NCI-H2107 treated with DMSO at 0.1 percent for 48 hours (cell line): ENCODE measurements around the gene ESR2.
"Not testable (repeated sequence)": the region's sequence is repeated elsewhere in the genome, so short reads cannot be mapped to it uniquely, and the experiment has no call there.

ENCODE experiments used
- DNase-seq: peaks from one replicate; lab custom pipeline; 2025; ENCODE audit not compliant: unreplicated experiment; lab: John Stamatoyannopoulos, UW

The ESR2 gene

DNA sequence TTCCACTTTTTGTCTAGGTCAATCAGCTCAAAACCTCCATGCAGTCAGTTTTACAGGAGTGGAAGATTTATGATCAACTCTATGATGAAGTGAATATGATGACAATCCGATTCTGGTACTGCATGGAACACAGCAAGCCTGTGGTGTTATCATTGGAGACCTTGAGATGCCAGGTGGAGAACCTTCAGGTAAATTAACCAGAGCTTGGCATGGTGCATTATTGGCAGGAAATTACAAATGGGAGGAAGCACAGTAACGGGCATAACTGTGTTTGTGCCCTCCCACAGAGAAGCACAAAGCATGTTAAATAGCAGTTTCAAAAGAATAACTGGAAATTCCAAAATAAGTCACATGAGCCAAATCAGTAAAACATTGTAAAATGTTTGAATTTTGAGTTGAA lies 135.6 kb downstream of the ESR2 start:
- no peak for DNase-seq

DNA sequence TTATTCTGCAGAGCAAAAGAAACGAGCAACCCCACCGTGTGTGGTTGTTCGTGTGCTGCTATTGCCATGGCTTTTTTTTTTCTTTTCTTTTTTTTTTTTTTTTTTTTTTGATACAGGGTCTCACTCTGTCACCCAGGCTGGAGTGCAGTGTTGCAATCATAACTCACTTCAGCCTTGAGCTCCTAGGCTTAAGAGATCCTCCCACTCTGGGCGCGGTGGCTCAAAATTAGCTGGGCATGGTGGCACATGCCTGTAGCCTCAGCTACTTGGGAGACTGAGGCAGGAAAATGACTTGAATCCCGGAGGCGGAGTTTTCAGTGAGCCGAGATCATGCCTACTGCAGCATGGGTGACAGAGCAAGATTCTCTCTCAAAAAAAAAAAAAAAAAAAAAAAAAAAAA lies 144.2 kb downstream of the ESR2 start:
- no peak for DNase-seq

DNA sequence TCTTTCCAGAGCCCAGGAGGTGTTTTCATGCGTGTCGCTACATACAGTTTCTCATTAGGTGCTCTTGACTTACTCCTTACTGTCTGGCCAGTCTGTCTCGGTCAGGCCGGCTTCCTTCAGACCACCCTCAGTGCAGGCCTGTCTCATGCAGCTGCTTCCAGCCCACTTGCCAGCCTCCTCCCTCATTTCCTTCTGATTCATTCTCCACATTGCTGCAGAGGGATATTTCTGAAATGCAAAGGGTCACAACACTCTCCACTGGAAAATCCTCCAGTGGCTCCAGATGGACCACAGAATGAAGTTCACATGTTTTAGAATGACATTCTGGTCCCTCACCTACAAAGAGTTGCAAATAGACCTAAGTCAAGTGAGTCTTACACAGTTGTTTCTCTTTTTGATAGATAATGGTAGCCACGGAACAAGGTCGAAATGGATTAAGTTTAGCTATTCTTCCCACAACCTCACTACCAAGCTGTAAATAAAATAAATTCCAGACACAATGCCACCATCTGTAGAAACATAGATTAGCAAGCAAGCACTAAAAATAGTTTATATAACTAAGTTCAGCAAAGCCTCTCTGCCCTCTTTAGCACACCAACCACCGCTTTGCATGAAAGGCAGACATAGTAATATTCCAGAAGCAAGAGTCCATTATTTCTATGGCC lies 146.9 kb downstream of the ESR2 start:
- DNase-seq: no peak

DNA sequence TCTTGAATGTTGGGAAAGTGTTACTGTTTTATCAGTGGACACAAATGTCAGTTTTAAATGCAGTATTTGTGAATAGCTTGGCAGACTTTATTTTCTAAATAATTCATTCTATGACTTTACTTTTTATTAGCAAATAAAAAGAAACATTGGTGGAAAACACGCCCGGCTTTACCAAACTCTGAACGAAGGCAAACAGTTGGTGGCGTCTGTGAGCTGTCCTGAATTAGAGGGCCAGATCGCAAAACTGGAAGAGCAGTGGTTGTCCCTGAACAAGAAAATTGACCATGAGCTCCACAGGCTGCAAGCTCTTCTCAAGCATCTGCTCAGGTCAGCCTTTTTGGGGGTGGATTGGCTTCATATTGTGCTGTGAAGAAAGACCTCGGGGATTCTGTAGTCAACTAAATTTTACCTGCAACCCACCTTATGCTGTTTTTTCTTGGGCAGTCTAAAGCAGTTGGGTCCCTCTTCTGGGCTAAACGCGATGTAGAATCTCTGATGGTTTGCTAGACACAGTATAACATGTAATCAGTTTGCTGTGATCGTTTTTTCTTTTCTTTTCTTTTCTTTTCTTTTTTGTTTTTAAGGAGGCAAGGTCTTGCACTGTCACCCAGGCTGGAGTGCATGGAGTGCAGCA lies 156.4 kb downstream of the ESR2 start:
- DNase-seq: no peak

DNA sequence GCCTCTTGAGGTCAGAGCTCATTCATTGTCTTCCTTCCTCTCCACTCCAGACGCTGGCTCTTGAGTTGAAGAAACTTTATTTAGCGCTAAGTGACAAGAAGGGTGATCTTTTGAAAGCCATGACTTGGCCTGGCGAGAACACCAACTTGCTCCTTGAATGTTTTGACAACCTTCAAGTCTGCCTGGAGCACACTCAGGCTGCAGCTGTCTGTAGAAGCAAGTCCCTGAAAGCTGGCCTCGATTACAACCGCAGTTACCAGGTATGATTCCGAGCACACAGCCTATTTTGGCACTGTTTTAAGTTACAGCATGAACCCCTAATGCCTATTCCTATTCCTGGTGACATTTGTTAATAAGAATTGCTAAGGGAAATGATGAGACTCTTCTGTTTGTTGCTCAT lies 167.6 kb downstream of the ESR2 start:
- no peak for DNase-seq

DNA sequence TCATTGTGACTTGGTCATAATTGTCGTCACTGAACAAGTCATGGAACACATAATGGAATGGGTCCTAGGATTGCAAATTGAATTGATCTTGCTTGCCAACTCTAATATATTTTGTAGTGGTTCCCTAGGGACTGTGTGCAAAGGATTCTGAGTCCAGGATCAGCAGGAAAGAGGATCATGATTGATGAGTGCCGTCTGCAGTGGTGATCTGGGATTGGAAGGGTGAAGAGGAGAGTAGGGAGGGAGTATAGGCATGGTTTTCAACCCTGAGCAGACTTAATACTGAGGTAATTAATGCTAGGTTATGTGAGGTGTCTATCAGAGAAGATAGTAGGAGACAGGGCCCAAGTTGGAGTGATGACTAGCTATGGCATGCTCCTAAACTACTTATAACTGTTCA lies 168.9 kb downstream of the ESR2 start:
- DNase-seq: no peak

DNA sequence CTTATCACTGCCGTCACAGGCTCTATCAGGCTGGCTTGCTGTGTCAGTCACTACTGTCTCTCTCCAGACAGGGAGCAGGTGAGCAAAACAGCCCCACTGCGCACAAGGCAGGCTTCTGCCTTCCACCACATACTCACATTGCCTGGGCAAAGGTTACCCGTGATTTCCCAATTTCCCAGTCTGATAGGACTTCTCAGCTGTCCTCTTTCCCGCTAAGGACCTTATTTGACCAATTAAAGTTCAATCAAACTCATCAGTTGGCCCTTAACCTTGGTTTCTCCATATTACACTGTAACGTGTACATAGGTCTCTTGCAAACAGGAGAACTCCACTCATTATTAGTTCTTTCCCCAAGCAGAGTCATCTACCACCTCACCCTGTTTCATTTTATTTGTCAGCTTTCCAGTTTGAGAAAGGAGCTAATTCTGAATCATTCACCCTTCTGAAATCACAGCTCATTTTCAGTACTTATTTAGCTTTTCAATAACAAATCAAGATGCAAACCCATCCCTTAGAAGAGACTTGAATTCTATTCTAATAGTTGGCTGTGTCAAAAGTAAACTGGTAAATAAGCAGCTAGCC lies 170.8 kb downstream of the ESR2 start:
- no peak for DNase-seq

DNA sequence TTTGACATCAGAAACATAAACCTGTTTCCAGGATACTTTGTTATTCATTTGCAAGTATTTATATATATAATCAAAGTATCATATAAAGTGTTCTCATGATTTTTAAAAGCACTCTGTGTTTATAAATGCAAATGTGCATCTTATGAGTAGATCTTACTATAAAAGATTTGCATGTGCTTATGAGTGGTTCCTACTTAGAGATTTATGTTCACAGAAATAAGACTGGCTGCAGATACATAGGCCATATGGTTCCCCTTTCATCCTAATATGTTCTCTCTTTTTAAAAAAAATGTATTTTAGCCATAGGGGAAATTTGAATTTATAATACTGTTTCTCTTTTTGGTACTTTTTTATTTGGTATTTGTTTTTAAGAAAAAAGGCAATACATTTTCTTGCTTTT lies 174.2 kb downstream of the ESR2 start:
- DNase-seq: no peak

DNA sequence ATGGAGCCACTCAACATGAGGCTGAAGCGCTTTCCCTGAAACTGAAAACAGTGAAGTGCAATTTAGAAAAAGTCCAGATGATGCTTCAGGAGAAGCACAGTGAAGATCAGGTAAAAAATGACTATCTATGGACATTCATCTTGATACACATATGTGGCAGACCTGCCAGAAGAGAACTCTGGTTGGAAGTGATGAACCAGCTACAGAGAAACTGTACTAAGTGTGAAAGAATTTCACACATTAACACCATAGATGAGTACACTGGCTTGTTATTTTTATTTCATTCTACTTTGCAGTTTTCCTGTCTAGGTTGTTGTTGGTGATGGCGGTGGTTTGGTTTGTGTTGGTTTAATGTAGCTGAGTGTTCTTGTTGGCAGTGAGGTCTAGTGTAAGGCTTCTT lies 174.7 kb downstream of the ESR2 start:
- no peak for DNase-seq

DNA sequence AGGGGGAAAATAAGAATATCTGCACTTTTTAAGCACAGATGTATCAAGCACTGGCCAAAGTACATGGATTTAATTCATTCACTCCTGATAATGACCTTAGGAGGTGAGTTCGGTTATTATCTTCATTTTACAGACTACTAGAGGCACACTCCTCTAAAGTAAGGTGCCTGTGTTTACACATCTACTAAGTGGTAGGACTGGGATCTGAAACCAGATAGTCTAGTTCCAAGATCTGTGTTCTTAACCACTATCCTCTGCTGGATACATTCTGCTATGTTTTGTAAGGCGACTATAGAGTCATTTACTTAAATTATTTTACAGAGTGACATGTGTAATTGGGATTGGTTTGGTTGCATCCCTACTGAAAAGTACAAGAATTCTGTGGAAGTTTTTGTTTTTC lies 175.3 kb downstream of the ESR2 start:
- no peak for DNase-seq

DNA sequence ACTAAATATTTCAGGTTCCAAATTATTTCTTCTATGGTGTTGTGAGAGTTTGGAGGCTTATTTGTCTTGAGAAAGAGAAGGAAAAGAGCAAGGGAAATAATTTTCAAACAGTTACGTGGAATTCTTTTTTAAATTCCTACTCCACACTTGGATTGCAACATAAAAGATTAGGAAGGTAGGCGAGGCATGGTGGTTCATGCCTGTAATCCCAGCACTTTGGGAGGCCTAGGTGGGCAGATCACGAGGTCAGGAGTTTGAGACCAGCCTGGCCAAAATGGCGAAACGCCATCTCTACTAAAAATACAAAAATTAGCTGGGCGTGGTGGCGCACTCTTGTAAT lies 175.8 kb downstream of the ESR2 start:
- DNase-seq: not testable (repeated sequence)

DNA sequence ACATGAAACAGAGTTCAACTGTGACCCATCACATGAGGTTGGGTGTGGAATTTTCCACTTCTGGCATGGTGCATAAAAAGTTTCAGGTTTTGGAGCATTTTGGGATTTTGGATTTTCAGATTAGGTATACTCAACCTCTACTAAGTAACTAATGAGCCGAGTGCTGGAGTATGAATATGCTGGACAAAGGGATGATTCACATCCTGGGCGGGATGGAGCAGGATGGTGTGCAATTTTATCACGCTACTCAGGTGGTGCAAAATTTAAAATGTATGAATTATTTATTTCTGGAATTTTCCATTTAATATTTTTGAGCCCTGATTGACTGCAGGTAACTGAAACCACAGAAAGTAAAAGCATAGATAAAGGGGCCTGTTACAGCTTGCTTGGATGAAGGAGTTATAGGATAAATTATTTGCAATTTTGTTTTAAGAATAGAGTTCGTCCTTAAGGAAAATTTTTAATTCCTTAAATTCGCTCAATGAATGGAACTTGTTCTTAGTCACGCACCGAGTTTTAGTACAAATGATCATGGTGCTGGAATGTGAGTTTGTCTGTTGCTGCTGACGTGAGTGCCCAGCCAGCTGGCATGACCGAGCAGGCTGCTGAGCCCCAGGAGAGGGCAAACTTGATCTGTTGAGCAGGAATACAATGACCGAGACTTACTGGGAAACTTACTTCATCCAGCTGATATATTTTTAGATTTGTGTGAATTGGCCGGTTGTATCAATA lies 176.3 kb downstream of the ESR2 start:
- DNase-seq: no peak

DNA sequence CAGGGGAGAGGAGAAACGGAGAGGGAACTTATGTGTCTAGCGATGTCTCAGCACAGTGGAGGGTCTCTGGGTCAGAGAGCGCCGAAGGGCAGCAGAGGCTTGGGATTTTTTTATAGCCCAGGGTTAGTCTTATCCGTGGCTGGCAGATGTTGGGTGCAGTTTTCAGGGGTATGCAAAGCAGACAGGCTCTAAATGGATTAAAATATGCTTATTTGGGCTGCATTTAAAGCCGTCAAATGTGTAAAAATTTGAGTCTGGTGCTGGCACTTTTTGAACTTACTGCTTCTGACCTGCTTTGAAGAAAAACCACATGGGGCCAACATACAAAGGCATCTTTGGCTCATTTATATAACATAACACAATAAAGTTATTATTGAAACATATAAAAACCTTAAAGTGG lies 178.8 kb downstream of the ESR2 start:
- DNase-seq: no peak

DNA sequence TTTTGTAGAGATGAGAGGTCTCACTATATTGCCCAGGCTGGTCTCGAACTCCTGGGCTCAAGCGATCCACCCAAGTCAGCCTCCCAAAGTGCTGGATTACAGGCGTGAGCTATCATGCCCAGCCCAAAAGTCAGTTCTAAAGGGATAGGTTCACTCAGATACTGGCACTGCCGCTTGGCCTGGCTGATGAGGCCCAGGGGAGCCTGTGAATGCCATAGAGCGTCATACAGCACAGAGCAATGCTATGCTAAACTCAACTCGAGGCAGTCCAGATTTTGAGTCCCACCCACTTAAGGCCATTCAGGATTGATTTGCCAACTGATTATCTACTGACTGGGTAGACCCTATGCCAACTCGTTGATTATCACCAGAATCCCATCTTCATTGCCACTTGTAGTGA lies 179.4 kb downstream of the ESR2 start:
- DNase-seq: no peak

DNA sequence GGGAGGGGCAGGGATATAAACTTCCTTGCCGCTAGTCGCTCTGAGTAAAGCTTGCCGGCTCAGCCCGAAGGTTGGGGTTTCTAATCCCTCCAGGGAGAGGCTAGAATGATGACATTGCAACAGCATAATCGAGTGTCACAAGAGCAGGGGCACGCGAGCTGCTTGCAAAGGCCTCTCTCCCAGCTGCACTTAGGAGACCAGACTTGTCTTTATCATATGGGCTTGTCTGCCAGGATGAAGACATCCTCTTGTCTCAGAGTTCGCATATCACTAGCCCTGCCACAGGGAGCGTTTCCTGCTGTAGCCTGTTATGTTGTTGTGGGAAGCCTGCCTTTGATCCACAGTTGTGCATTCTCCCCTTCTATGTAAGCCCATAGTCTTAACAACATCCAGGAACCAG lies 180.0 kb downstream of the ESR2 start:
- no peak for DNase-seq

DNA sequence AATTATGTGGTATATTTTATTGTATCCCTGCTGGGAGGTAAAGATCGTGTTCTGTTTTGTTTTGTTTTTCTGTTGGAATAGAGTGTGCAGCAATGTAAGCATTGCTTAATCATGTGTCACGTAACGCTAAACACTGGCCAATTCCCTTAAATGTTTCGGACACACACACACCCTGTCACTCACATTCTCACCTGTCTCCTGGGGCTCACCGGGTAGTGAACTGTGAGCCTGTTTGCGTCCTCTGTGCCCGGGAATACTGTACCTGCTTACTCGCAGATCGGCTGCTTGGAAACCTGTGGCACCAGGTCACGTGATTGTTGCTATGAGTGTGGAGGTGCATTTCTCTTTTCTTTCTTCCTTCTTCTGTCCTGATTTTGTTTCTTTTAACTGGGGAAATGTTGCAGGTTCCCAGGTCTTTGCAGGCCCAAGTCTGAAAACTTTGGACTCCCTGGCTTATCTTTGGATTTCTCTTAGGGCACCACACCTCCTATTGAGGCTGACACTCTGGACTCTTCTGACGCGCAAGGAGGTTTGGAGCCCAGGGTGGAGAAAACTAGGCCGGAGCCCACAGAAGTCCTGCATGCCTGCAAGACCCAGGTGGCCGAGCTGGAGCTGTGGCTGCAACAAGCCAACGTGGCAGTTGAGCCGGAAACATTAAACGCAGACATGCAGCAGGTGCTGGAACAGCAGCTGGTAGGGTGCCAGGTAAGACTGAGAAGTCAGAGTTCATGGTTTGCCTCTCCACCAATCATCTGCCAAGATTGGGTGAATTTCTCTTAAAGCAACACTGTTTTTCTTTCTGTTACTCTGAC lies 181.1 kb downstream of the ESR2 start:
- DNase-seq: peak; percentile 90

DNA sequence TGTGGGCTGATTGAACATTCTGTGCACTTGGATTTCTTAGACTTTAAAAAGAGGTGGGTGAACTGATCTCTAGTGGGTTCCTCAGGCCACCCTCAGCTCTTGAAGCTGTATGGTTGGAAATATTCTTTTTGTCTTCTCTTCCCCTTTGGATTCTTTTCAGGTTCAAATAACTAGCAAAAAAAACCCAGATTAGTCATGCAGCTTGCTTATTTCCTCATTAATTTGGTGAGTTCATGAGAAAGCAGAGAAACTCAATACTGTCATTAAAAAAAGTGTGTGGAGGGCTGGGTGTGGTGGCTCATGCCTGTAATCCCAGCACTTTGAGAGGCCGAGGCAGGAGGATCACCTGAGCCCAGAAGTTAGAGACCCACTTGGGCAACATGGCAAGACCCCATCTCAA lies 183.4 kb downstream of the ESR2 start:
- no peak for DNase-seq

DNA sequence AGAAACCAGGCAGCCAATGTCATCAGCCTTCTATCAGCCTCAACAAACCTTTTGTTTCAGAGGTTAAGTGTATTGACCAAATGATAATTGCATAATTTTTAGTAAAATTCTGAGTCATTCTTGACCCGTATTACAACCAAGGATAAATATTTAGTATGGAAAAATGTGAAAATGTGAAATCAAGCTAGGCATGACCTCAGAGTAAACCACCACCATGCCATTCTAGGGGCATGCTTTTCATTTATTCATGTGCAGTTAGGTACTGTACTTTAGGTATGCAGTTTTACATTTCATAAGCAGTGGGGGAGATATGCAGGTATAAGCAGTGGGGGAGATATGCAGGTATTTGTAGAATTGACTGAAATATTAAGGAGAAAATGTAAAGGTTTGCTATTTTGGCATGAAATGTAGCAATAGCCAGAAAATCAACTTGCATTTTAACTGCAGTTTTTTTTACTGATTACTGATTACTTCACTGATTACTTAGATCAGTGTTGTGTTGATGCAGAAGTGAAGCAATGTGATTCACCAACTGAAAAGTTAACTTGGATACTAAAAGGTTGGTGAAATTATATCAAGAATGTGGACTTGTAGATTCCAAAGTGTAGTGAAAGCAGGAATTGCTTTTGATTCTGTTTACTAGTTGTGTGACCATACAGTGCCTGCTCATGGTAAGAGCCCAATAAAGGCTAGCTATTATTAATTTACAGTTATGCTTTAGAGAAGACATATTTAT lies 184.2 kb downstream of the ESR2 start:
- DNase-seq: no peak

DNA sequence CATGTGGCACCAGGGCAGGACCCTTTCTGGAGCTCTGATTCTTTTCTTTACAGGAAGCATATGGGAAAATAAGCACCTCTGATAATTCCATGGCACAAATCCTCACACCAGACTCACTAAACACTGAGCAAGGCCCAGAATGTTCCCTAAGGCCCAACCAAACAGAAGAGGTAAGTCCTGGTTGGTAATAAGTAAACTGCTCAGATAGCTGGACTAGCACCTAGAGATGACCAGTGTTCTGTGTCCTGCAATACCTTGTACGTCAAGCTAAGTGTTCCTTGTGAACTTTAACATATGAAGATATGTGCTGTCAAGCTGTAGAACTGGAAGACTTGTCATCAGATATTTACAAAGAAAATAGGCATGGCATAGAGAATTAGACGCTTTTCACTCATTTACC lies 186.7 kb downstream of the ESR2 start:
- DNase-seq: no peak

DNA sequence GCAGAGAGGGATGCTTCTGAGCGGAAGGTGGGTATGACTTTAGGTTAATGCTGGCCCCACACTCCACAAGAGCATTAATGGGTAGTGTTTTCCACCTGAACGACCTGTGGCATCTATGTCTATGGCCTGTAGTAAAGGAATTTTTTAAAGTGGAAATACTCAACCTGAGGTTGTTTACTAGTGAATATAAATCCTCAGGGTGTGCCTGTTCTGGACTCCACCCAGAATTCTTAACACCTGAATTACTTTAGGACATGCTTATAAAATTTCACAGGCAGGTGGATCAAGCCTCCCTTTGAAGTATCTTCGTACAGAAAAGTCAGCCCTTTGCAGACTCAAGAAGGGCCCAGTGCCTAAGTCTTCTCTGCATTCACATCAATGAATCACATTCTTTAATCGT lies 196.1 kb downstream of the ESR2 start:
- no peak for DNase-seq

DNA sequence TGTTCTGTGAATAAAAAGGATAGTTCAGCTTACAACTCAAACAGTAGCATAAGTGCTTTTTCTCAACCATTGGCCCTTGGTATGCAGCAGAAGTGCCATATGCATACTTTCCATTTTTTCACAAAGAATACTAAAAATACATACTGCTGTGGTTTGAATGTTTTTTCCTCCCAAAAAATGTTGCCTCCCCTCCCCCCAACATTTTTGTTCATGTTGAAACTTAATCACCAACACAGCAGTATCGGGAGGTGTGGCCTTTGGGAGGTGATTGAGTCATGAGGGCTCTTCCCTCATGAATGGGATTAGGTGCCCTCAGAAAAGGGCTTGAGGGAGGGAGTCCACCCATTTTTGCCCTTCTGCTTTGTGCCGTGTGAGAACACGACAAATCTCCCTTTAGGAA lies 198.6 kb downstream of the ESR2 start:
- no peak for DNase-seq
